HCT116 (cell line): ENCODE results near the gene DNM3. TPM values are rescaled to one million over a fixed set of nuclear protein-coding genes. Genes with fewer than 3 reads are reported as not detected.
A peak's percentile ranks its signal among the peaks of the same experiment; 100 is the strongest.

Experiments used
- ATAC-seq: fragments of 200-7000 bp; cut with Tn5 transposase; 2 replicates; pipeline ENCODE4 v1.9.1; 2020; ENCODE audit warnings: mild to moderate bottlenecking, moderate library complexity
- BruUV-seq: library from RNA; stranded (reverse); fragments of 400-500 nt; replicated peaks from 2 replicates; lab custom pipeline; 2021; lab: Mats Ljungman, UMichigan
- CTCF ChIA-PET: fragments of 300-600 bp; sonication (Branson Sonifier 250); formaldehyde crosslinking; loops from one replicate; lab custom pipeline; 2021; ENCODE audit warnings: antibody characterized with exemption; lab: Charles Lee
- POLR2A ChIA-PET: fragments of 300-600, 350-600 bp; sonication (Branson Sonifier 250); formaldehyde crosslinking; loops from one replicate; lab custom pipeline; 2021; ENCODE audit warnings: antibody characterized with exemption; lab: Charles Lee
- RAD21 ChIA-PET, 2 experiments: fragments of 300-600 bp; sonication (Branson Sonifier 250); formaldehyde crosslinking; loops; one replicate each; lab custom pipeline; 2023; ENCODE audit warnings: low total read pairs in 2 of 2; ENCODE audit not compliant: uncharacterized antibody in 2 of 2, unreplicated experiment in 2 of 2, low non-redundant PET in 1 of 2; lab: Charles Lee
- DNase-seq: peaks from one replicate; pipeline ENCODE4 v3.0.0-alpha.2; 2010; ENCODE audit warnings: low read depth, low spot score
- H2AFZ ChIP-seq: fragments of 200-600 bp; shearing (Covaris generic), sonication (generic); 2 replicates; pipeline ENCODE4 v1.6.1; 2017; ENCODE audit warnings: low read depth, mixed run types, mixed read lengths, antibody characterized with exemption, low read length; ENCODE audit not compliant: poor library complexity, severe bottlenecking
- H3K27ac ChIP-seq: 2 replicates; pipeline ENCODE4 v1.5.1; 2012; ENCODE audit warnings: low read depth, low read length
- H3K27me3 ChIP-seq: fragments of 200-600 bp; sonication (generic); 2 replicates; pipeline ENCODE4 v1.6.1; 2016; ENCODE audit warnings: mixed run types, low read length, mixed read lengths; ENCODE audit not compliant: insufficient read depth
- H3K36me3 ChIP-seq, 2 experiments: fragments of 200-500 bp in 1 of 2; fragments of 200-600 bp in 1 of 2; sonication (Bioruptor generic) in 1 of 2; sonication (generic) in 1 of 2; 2 replicates each; pipeline versions ENCODE4 v1.5.1 to v1.6.1; 2014 to 2016; ENCODE audit warnings: low read length in 2 of 2, inconsistent platforms in 1 of 2, mixed read lengths in 1 of 2, mixed run types in 1 of 2; ENCODE audit not compliant: insufficient read depth in 2 of 2, control insufficient read depth in 1 of 2
- H3K4me1 ChIP-seq, 2 experiments: fragments of 200-600 bp in 1 of 2; sonication (generic) in 1 of 2; 2 replicates each; pipeline versions ENCODE4 v1.5.1 to v1.6.1; 2012 to 2017; ENCODE audit warnings: low read length in 2 of 2, inconsistent platforms in 1 of 2, mild to moderate bottlenecking in 1 of 2, mixed read lengths in 1 of 2, mixed run types in 1 of 2, moderate library complexity in 1 of 2; ENCODE audit not compliant: insufficient read depth in 2 of 2, control insufficient read depth in 1 of 2
- H3K4me2 ChIP-seq: fragments of 200-600 bp; sonication (generic); 2 replicates; pipeline ENCODE4 v1.6.1; 2017; ENCODE audit warnings: mixed run types, low read length, mixed read lengths
- H3K4me3 ChIP-seq, 2 experiments: fragments of 200-600 bp in 1 of 2; sonication (generic) in 1 of 2; replicated peaks in 1 of 2; 2 replicates each; pipeline ENCODE4 v1.5.1; 2011 to 2016; ENCODE audit warnings: low read length in 2 of 2, control low read depth in 1 of 2, low read depth in 1 of 2, mild to moderate bottlenecking in 1 of 2, mixed read lengths in 1 of 2, mixed run types in 1 of 2
- H3K79me2 ChIP-seq: fragments of 200-600 bp; sonication (generic); 2 replicates; pipeline ENCODE4 v1.6.1; 2017; ENCODE audit warnings: mild to moderate bottlenecking, mixed run types, low read length, moderate library complexity, mixed read lengths; ENCODE audit not compliant: insufficient read depth
- H3K9ac ChIP-seq: fragments of 200-600 bp; sonication (generic); 2 replicates; pipeline ENCODE4 v1.6.1; 2016; ENCODE audit warnings: low read length, mixed read lengths
- H3K9me2 ChIP-seq: fragments of 200-600 bp; sonication (generic), shearing (Covaris generic); 2 replicates; pipeline ENCODE4 v1.6.1; 2017; ENCODE audit warnings: mixed run types, mild to moderate bottlenecking, moderate library complexity; ENCODE audit not compliant: insufficient read depth
- H3K9me3 ChIP-seq, 2 experiments: fragments of 200-500 bp in 1 of 2; fragments of 200-600 bp in 1 of 2; sonication (Bioruptor generic) in 1 of 2; sonication (generic) in 1 of 2; 2 replicates each; pipeline ENCODE4 v1.6.1; 2014 to 2017; ENCODE audit warnings: low read length in 2 of 2, mixed read lengths in 2 of 2, inconsistent platforms in 1 of 2, low read depth in 1 of 2, mild to moderate bottlenecking in 1 of 2, mixed run types in 1 of 2, moderate library complexity in 1 of 2; ENCODE audit not compliant: control insufficient read depth in 1 of 2, insufficient read depth in 1 of 2
- H4K20me1 ChIP-seq: fragments of 200-600 bp; sonication (generic), shearing (Covaris generic); 2 replicates; pipeline ENCODE4 v1.6.1; 2017; ENCODE audit warnings: mixed run types, mild to moderate bottlenecking, moderate library complexity; ENCODE audit not compliant: insufficient read depth
- CEBPB ChIP-seq: IDR thresholded peaks from 2 replicates; pipeline ENCODE4 v1.6.1; 2012; ENCODE audit warnings: low read depth
- FOSL1 ChIP-seq: IDR thresholded peaks from 2 replicates; pipeline ENCODE4 v1.6.1; 2012; ENCODE audit warnings: low read depth
- POLR2A ChIP-seq: IDR thresholded peaks from 2 replicates; pipeline ENCODE4 v1.7.0; 2011; ENCODE audit warnings: borderline replicate concordance; ENCODE audit not compliant: insufficient read depth, insufficient read length; ENCODE audit errors: extremely low read depth
- RAD21 ChIP-seq: IDR thresholded peaks from 2 replicates; pipeline ENCODE4 v1.6.1; 2012; ENCODE audit warnings: low read depth, mild to moderate bottlenecking
- YY1 ChIP-seq: IDR thresholded peaks from 2 replicates; pipeline ENCODE4 v1.6.1; 2011; ENCODE audit warnings: low read length, low read depth, moderate library complexity, mild to moderate bottlenecking; ENCODE audit not compliant: insufficient replicate concordance; ENCODE audit errors: extremely low read depth
- intact Hi-C: fragments of 100-400 bp; cut with micrococcal nuclease; formaldehyde crosslinking; loops from 2 replicates; pipeline ENCODE4 v1.10.0; 2022
- total RNA-seq: library from RNA; stranded (reverse); gene quantifications from one replicate; pipeline ENCODE4 v1.2.1, GENCODE V29; 2021; ENCODE audit not compliant: unreplicated experiment

The DNM3 gene
- total RNA-seq, 1 experiment from 2014 or later, result 3.1 TPM

- Histone ChIP-seq H3K9me2 (no peaks in the 10 kb centered on the region), H3K36me3 (no peaks in the 10 kb centered on the region), H3K4me1 (no peaks in the 10 kb centered on the region), H3K79me2 (no peaks in the 10 kb centered on the region), H3K9ac (no peak overlapping the region), H2AFZ (no peak overlapping the region), H3K4me2 (no peak overlapping the region), H3K4me3 (no peak overlapping the region), H3K9me3 (no peaks in the 10 kb centered on the region), H3K27ac (no peak overlapping the region), H4K20me1 (no peaks in the 10 kb centered on the region), H3K27me3 (no peaks in the 10 kb centered on the region)
- ChIA-PET POLR2A (no interaction called here), CTCF (no interaction called here), RAD21 (no interaction called here)
- no peak for ATAC-seq
- no peak for DNase-seq
- no peak for TF ChIP-seq FOSL1
- no peak for TF ChIP-seq POLR2A
- TF ChIP-seq YY1, result no peak
- no TSS peak for BruUV-seq
- intact Hi-C loops, result no loop called here
These were observed 8.1 kb downstream of the DNM3 start for GRCh38 chr1:171849245-171849898.

GRCh38 chr1:171850651-171851350 is 9.5 kb downstream of the DNM3 start:
- Histone ChIP-seq H3K27me3 (no peaks in the 10 kb centered on the region), H3K9ac (no peak overlapping the region), H3K9me3 (no peaks in the 10 kb centered on the region), H2AFZ (no peak overlapping the region), H4K20me1 (no peaks in the 10 kb centered on the region), H3K4me3 (no peak overlapping the region), H3K27ac (no peak overlapping the region), H3K9me2 (no peaks in the 10 kb centered on the region), H3K79me2 (no peaks in the 10 kb centered on the region), H3K36me3 (no peaks in the 10 kb centered on the region), H3K4me1 (no peaks in the 10 kb centered on the region), H3K4me2 (no peak overlapping the region)
- ChIA-PET RAD21 (no interaction called here), POLR2A (no interaction called here), CTCF (no interaction called here)
- ATAC-seq, result no peak
- intact Hi-C loops, result no loop called here
- no peak for TF ChIP-seq CEBPB
- peak; percentile 35 for TF ChIP-seq RAD21
- BruUV-seq, result no TSS peak
- no peak for DNase-seq
